Rectal smooth muscle tissue (tissue), 1 donor: ENCODE measurements around the gene DLG2.

ENCODE experiments used
- H3K27ac ChIP-seq: one replicate; pipeline ENCODE4 v1.7.0; 2013; ENCODE audit warnings: low read depth, low read length, inconsistent platforms
- H3K27me3 ChIP-seq: one replicate; pipeline ENCODE4 v1.7.0; 2013; ENCODE audit warnings: low read length; ENCODE audit not compliant: control insufficient read depth, insufficient read depth
- H3K36me3 ChIP-seq: one replicate; pipeline ENCODE4 v1.7.0; 2013; ENCODE audit warnings: low read length; ENCODE audit not compliant: control insufficient read depth, insufficient read depth
- H3K4me1 ChIP-seq: one replicate; pipeline ENCODE4 v1.7.0; 2013; ENCODE audit warnings: low read length; ENCODE audit not compliant: control insufficient read depth, insufficient read depth
- H3K4me3 ChIP-seq: one replicate; pipeline ENCODE4 v1.7.0; 2013; ENCODE audit warnings: low read length
- H3K9ac ChIP-seq: one replicate; pipeline ENCODE4 v1.7.0; 2013; ENCODE audit warnings: low read length

The DLG2 gene

GRCh38 chr11:84902445-84902844, 724.7 kb downstream of the DLG2 start:
- H3K4me3 ChIP-seq: no peak overlapping the region
- no peak overlapping the region for H3K9ac ChIP-seq
- H3K4me1 ChIP-seq: no peaks in the 10 kb centered on the region
- no peaks in the 10 kb centered on the region for H3K36me3 ChIP-seq
- no peak overlapping the region for H3K27ac ChIP-seq
- no peaks in the 10 kb centered on the region for H3K27me3 ChIP-seq

- H3K27me3 ChIP-seq: no peaks in the 10 kb centered on the region
- no peaks in the 10 kb centered on the region for H3K4me1 ChIP-seq
- H3K27ac ChIP-seq: no peak overlapping the region
- H3K9ac ChIP-seq: no peak overlapping the region
- no peaks in the 10 kb centered on the region for H3K36me3 ChIP-seq
- H3K4me3 ChIP-seq: no peak overlapping the region
These were observed 725.2 kb downstream of the DLG2 start for GRCh38 chr11:84901991-84902390.

DNA sequence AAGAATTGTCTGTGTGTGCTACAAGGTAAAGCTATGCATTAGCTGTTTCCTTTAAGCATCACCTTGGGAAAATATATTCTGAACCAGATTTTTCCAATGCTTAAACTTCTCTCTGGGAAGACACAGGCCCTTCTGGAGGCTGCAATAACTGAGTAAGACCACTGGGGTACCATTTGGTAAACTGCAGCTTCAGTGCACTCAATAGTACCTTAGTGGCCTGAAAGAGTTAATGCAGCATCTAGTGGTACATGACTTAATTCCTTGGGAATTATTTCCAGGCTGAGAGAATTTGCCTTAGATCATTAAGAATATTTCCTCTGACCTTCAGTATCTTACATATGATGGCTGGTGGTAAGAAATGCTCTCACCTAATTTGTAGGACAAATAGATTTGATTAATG, 727.4 kb downstream of the DLG2 start:
- Histone ChIP-seq H3K4me1 (no peaks in the 10 kb centered on the region), H3K27ac (no peak overlapping the region), H3K27me3 (no peaks in the 10 kb centered on the region), H3K9ac (no peak overlapping the region), H3K36me3 (no peaks in the 10 kb centered on the region), H3K4me3 (no peak overlapping the region)

GRCh38 chr11:84899134-84899533, 728.0 kb downstream of the DLG2 start:
- H3K36me3 ChIP-seq: no peaks in the 10 kb centered on the region
- no peak overlapping the region for H3K4me3 ChIP-seq
- H3K27me3 ChIP-seq: no peaks in the 10 kb centered on the region
- H3K9ac ChIP-seq: no peak overlapping the region
- no peaks in the 10 kb centered on the region for H3K4me1 ChIP-seq
- no peak overlapping the region for H3K27ac ChIP-seq

GRCh38 chr11:84894666-84895065, 732.5 kb downstream of the DLG2 start:
- H3K4me3 ChIP-seq: no peak overlapping the region
- no peak overlapping the region for H3K9ac ChIP-seq
- H3K27me3 ChIP-seq: no peaks in the 10 kb centered on the region
- H3K4me1 ChIP-seq: no peaks in the 10 kb centered on the region
- H3K27ac ChIP-seq: no peak overlapping the region
- H3K36me3 ChIP-seq: no peaks in the 10 kb centered on the region

DNA sequence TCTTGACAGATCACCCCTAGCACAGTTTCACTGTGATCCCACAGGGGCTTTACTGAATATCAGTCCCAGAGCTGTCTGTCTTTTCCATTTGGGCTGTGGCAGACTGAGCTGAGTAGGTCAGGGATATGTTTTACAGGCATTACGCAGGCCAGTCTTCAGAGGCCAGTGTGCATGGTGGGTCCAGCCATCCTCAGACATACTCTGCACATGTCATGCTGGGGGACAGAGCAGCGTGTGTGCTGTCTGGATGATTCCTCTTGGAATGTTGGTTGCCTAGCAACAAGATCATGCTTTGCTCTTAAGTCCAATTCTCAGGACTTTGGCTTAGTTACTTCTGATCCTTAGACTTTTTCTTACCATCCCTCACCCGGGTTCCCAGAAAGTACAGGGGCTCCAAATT, 736.5 kb downstream of the DLG2 start:
- Histone ChIP-seq H3K9ac (no peak overlapping the region), H3K4me3 (no peak overlapping the region)

GRCh38 chr11:84889556-84889955, 737.6 kb downstream of the DLG2 start:
- H3K27ac ChIP-seq: no peak overlapping the region
- H3K4me1 ChIP-seq: peaks cover 5% of the 10 kb centered on the region
- H3K9ac ChIP-seq: no peak overlapping the region
- H3K36me3 ChIP-seq: no peaks in the 10 kb centered on the region
- no peaks in the 10 kb centered on the region for H3K27me3 ChIP-seq
- H3K4me3 ChIP-seq: no peak overlapping the region

More for the DNA sequence above, 736.5 kb downstream of the DLG2 start:
- Histone ChIP-seq H3K27ac (no peak overlapping the region), H3K36me3 (no peaks in the 10 kb centered on the region), H3K4me1 (peaks cover 5% of the 10 kb centered on the region), H3K27me3 (no peaks in the 10 kb centered on the region)

- Histone ChIP-seq H3K27ac (no peak overlapping the region), H3K27me3 (no peaks in the 10 kb centered on the region), H3K4me1 (peaks cover 5% of the 10 kb centered on the region), H3K9ac (no peak overlapping the region), H3K4me3 (no peak overlapping the region), H3K36me3 (no peaks in the 10 kb centered on the region)
These were observed 740.0 kb downstream of the DLG2 start for GRCh38 chr11:84887055-84887629.

- H3K27me3 ChIP-seq: no peaks in the 10 kb centered on the region
- no peak overlapping the region for H3K27ac ChIP-seq
- no peak overlapping the region for H3K9ac ChIP-seq
- H3K4me1 ChIP-seq: peaks cover 5% of the 10 kb centered on the region
- H3K4me3 ChIP-seq: no peak overlapping the region
- H3K36me3 ChIP-seq: no peaks in the 10 kb centered on the region
These were observed 740.8 kb downstream of the DLG2 start for GRCh38 chr11:84886344-84886743.

- H3K27ac ChIP-seq: no peak overlapping the region
- H3K4me3 ChIP-seq: no peak overlapping the region
- H3K36me3 ChIP-seq: no peaks in the 10 kb centered on the region
- H3K9ac ChIP-seq: no peak overlapping the region
- H3K4me1 ChIP-seq: peaks cover 5% of the 10 kb centered on the region
- H3K27me3 ChIP-seq: no peaks in the 10 kb centered on the region
These were observed 742.3 kb downstream of the DLG2 start for GRCh38 chr11:84884836-84885235.

GRCh38 chr11:84882056-84882455, 745.1 kb downstream of the DLG2 start:
- H3K36me3 ChIP-seq: no peaks in the 10 kb centered on the region
- no peak overlapping the region for H3K27ac ChIP-seq
- peaks cover 5% of the 10 kb centered on the region for H3K4me1 ChIP-seq
- H3K27me3 ChIP-seq: no peaks in the 10 kb centered on the region
- no peak overlapping the region for H3K4me3 ChIP-seq
- no peak overlapping the region for H3K9ac ChIP-seq

GRCh38 chr11:84871116-84871515, 756.0 kb downstream of the DLG2 start:
- no peaks in the 10 kb centered on the region for H3K36me3 ChIP-seq
- no peak overlapping the region for H3K27ac ChIP-seq
- H3K27me3 ChIP-seq: no peaks in the 10 kb centered on the region
- H3K4me1 ChIP-seq: no peaks in the 10 kb centered on the region
- H3K9ac ChIP-seq: no peak overlapping the region
- H3K4me3 ChIP-seq: no peak overlapping the region

DNA sequence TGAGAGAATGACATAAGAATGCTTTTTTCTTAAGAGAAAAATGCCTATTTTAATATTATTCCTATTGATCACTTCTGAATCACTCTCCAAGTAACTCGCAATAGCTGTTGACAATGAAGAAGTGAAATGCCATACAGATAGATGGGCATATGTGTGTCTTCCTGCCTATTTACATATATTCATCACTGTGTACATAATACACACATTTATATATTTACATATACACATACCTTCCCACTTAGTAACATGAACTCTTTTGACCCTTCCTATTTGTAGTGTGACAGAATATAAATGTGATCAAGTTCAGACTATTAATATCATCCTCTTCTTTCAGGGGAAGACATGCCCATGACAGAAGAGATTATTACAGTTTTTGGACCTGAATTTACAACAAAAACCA, 756.7 kb downstream of the DLG2 start:
- H3K36me3 ChIP-seq: no peaks in the 10 kb centered on the region
- H3K9ac ChIP-seq: no peak overlapping the region
- H3K27ac ChIP-seq: no peak overlapping the region
- no peaks in the 10 kb centered on the region for H3K27me3 ChIP-seq
- H3K4me3 ChIP-seq: no peak overlapping the region
- no peaks in the 10 kb centered on the region for H3K4me1 ChIP-seq
